IMR-90 (cell line): ENCODE results near the gene CSAD. TPM values are rescaled to one million over a fixed set of nuclear protein-coding genes. Genes with fewer than 3 reads are reported as not detected.

Source experiments
- ATAC-seq: fragments of 200-7000 bp; cut with Tn5 transposase; 2 replicates; pipeline ENCODE4 v1.9.1; 2020; ENCODE audit warnings: low read depth, mild to moderate bottlenecking, moderate library complexity
- BruUV-seq: library from RNA; stranded (reverse); fragments of 400-500 nt; replicated peaks from 2 replicates; lab custom pipeline; 2021; lab: Mats Ljungman, UMichigan
- CTCF ChIA-PET: fragments of 300-600 bp; formaldehyde crosslinking; extraction: SDS; loops from one replicate; lab custom pipeline; 2021; ENCODE audit warnings: antibody characterized with exemption; lab: Yijun Ruan, JAX
- POLR2A ChIA-PET: fragments of 300-600 bp; sonication (Branson Sonifier 250); formaldehyde crosslinking; loops from one replicate; lab custom pipeline; 2022; ENCODE audit warnings: antibody characterized with exemption; ENCODE audit not compliant: unreplicated experiment; lab: Charles Lee
- DNase-seq: peaks from one replicate; pipeline ENCODE4 v3.0.0; 2013
- H2AFZ ChIP-seq: replicated peaks from 2 replicates; pipeline ENCODE3; 2013; ENCODE audit warnings: low read length, mild to moderate bottlenecking; ENCODE audit not compliant: poor library complexity
- H2AK5ac ChIP-seq: 2 replicates; pipeline ENCODE4 v1.6.1; 2013; ENCODE audit warnings: low read depth, low read length, inconsistent platforms
- H2AK9ac ChIP-seq: replicated peaks from 2 replicates; pipeline ENCODE3; 2013; ENCODE audit warnings: mild to moderate bottlenecking, low read depth, low read length, moderate library complexity; ENCODE audit not compliant: poor library complexity
- H2BK120ac ChIP-seq: 2 replicates; pipeline ENCODE4 v1.6.1; 2013; ENCODE audit warnings: low read depth, low read length, inconsistent platforms
- H2BK15ac ChIP-seq: 3 replicates; pipeline ENCODE4 v1.6.1; 2013; ENCODE audit warnings: low read depth, low read length, inconsistent platforms
- H2BK20ac ChIP-seq: 2 replicates; pipeline ENCODE4 v1.6.1; 2013; ENCODE audit warnings: low read depth, mild to moderate bottlenecking, inconsistent platforms, low read length, moderate library complexity
- H2BK5ac ChIP-seq: 2 replicates; pipeline ENCODE4 v1.6.1; 2013; ENCODE audit warnings: mild to moderate bottlenecking, low read depth, low read length, inconsistent platforms; ENCODE audit not compliant: poor library complexity, severe bottlenecking
- H3K14ac ChIP-seq: replicated peaks from 2 replicates; pipeline ENCODE4 v1.6.1; 2013; ENCODE audit warnings: low read depth, low read length, inconsistent platforms
- H3K18ac ChIP-seq: 2 replicates; pipeline ENCODE4 v1.6.1; 2013; ENCODE audit warnings: low read depth, low read length, control low read depth
- H3K23ac ChIP-seq: 2 replicates; pipeline ENCODE4 v1.6.1; 2013; ENCODE audit warnings: low read depth, low read length, inconsistent platforms
- H3K27ac ChIP-seq: 2 replicates; pipeline ENCODE4 v1.5.1; 2013; ENCODE audit warnings: mild to moderate bottlenecking, control low read depth, low read length; ENCODE audit not compliant: insufficient read depth
- H3K27me3 ChIP-seq: 2 replicates; pipeline ENCODE4 v1.6.1; 2013; ENCODE audit warnings: low read length; ENCODE audit not compliant: control insufficient read depth, insufficient read depth
- H3K36me3 ChIP-seq: 2 replicates; pipeline ENCODE4 v1.6.1; 2013; ENCODE audit warnings: low read length, mixed read lengths; ENCODE audit not compliant: control insufficient read depth, insufficient read depth
- H3K4ac ChIP-seq: 2 replicates; pipeline ENCODE4 v1.6.1; 2013; ENCODE audit warnings: low read depth, low read length, inconsistent platforms
- H3K4me1 ChIP-seq: 2 replicates; pipeline ENCODE4 v1.6.1; 2013; ENCODE audit warnings: low read length, mixed read lengths; ENCODE audit not compliant: control insufficient read depth, insufficient read depth
- H3K4me2 ChIP-seq: 2 replicates; pipeline ENCODE4 v1.6.1; 2013; ENCODE audit warnings: low read depth, mild to moderate bottlenecking, control low read depth, low read length, moderate library complexity
- H3K4me3 ChIP-seq: 2 replicates; pipeline ENCODE4 v1.5.1; 2013; ENCODE audit warnings: low read depth, mild to moderate bottlenecking, control low read depth, low read length, moderate library complexity; ENCODE audit not compliant: insufficient read depth
- H3K56ac ChIP-seq: 2 replicates; pipeline ENCODE4 v1.6.1; 2013; ENCODE audit warnings: low read length, inconsistent platforms; ENCODE audit not compliant: insufficient read depth; ENCODE audit errors: extremely low read depth
- H3K79me1 ChIP-seq, 2 experiments: 2 replicates each; pipeline ENCODE4 v1.6.1; 2013; ENCODE audit warnings: low read length in 2 of 2, inconsistent platforms in 1 of 2, low read depth in 1 of 2
- H3K9ac ChIP-seq: 2 replicates; pipeline ENCODE4 v1.6.1; 2013; ENCODE audit warnings: low read depth, low read length, control low read depth
- H3K9me1 ChIP-seq: 2 replicates; pipeline ENCODE4 v1.6.1; 2013; ENCODE audit warnings: low read length, inconsistent platforms; ENCODE audit not compliant: insufficient read depth
- H3K9me3 ChIP-seq: 2 replicates; pipeline ENCODE4 v1.6.1; 2013; ENCODE audit warnings: low read length; ENCODE audit not compliant: control insufficient read depth, insufficient read depth
- H4K20me1 ChIP-seq: 2 replicates; pipeline ENCODE4 v1.6.1; 2013; ENCODE audit warnings: low read length, inconsistent platforms; ENCODE audit not compliant: insufficient read depth
- H4K5ac ChIP-seq: 2 replicates; pipeline ENCODE4 v1.6.1; 2013; ENCODE audit warnings: mild to moderate bottlenecking, low read depth, low read length, control low read depth
- H4K8ac ChIP-seq, 2 experiments: 2 replicates each; pipeline ENCODE4 v1.6.1; 2013; ENCODE audit warnings: low read depth in 2 of 2, low read length in 2 of 2, control low read depth in 1 of 2, inconsistent platforms in 1 of 2
- H4K91ac ChIP-seq: 2 replicates; pipeline ENCODE4 v1.6.1; 2013; ENCODE audit warnings: low read depth, low read length, inconsistent platforms; ENCODE audit not compliant: insufficient read depth
- RFX5 ChIP-seq: IDR thresholded peaks from 2 replicates; pipeline ENCODE4 v1.8.0; 2012; ENCODE audit warnings: low read depth, mild to moderate bottlenecking, low read length, moderate library complexity
- WGBS, 2 experiments: methylation state at CpG; one replicate each; pipeline versions ENCODE4 v1.1.5 to v1.1.7; 2013; ENCODE audit warnings: missing lambda C conversion rate in 2 of 2; ENCODE audit not compliant: insufficient read length in 1 of 2; ENCODE audit errors: extremely low coverage in 2 of 2; 5-methylcytosine and 5-hydroxymethylcytosine counted together
- dilution Hi-C: fragments of 300-500 bp; cut with HindIII; formaldehyde crosslinking; loops from one replicate; pipeline ENCODE4 v1.14.3; 2018; ENCODE audit warnings: low sequenced_read_pairs; ENCODE audit not compliant: unreplicated experiment
- in situ Hi-C: fragments of 300-500 bp; cut with MboI; formaldehyde crosslinking; loops from 3 replicates; pipeline ENCODE4 v1.14.3; 2019; ENCODE audit warnings: low sequenced_read_pairs, inconsistent platforms, mixed read lengths
- intact Hi-C: fragments of 100-400 bp; cut with micrococcal nuclease; formaldehyde crosslinking; loops from 2 replicates; pipeline ENCODE4 v1.10.0; 2022
- polyA plus RNA-seq, 3 experiments: library from polyadenylated mRNA; depleted of rRNA; stranded (reverse); fragments of >200 nt; gene quantifications; 2 replicates each; pipeline ENCODE4 v1.2.3, GENCODE V29; 2012; ENCODE audit warnings: low replicate concordance in 1 of 3
- total RNA-seq: library from RNA; depleted of rRNA; stranded (reverse); fragments of >200 nt; gene quantifications from 2 replicates; pipeline ENCODE4 v1.2.3, GENCODE V29; 2012

The CSAD gene
- total and polyA plus RNA-seq, 2 of the 4 experiments (the other 2 are of a cell fraction) = 5.4 to 45.6 TPM

DNA sequence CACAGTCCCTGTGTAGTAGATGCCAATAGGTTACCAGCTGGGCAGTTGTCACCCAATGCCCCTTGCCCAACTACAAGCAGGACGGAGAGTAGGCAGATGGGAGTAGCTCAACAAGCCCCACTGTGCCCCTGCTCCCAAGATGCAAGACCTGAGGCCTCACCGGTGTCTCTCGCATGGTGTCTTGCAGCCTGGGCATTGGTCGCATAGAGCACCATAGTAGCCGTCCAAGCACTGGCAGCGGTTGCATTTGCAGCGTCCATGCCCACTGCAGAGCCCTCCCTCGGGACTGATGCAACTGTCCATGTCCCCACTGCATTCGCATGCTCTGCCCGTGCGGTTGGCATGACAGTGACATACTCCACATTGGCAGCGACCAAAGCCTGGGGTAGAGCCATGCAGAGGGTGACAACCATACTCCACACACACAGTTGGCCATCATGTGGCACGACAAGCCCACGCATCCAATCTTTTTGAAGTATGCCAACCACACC, 11.9 kb upstream of the CSAD start:
- intact Hi-C loops = no loop called here
- no peak for ATAC-seq
- Histone ChIP-seq H3K18ac (no peak overlapping the region), H4K20me1 (no peaks in the 10 kb centered on the region), H3K36me3 (peaks cover 17% of the 10 kb centered on the region), H2AK5ac (no peak overlapping the region), H4K91ac (no peak overlapping the region), H3K27ac (no peak overlapping the region), H3K9ac (no peak overlapping the region), H2AFZ (no peak overlapping the region), H3K23ac (no peak overlapping the region), H3K14ac (no peak overlapping the region), H3K9me1 (peaks cover 14% of the 10 kb centered on the region), H4K8ac (no peak overlapping the region), H2BK20ac (no peak overlapping the region), H2AK9ac (no peak overlapping the region), H3K56ac (no peak overlapping the region), H2BK5ac (no peak overlapping the region), H4K5ac (no peak overlapping the region), H3K4me2 (no peak overlapping the region), H2BK15ac (no peak overlapping the region), H2BK120ac (no peak overlapping the region), H3K9me3 (no peaks in the 10 kb centered on the region), H3K27me3 (no peaks in the 10 kb centered on the region), H3K79me1 (peaks cover 0 to 10% of the 10 kb centered on the region in 2 experiments; a peak in 1 of 4 replicates), H3K4ac (no peak overlapping the region), H3K4me1 (no peaks in the 10 kb centered on the region; the same call in 1 of the 2 replicates), H3K4me3 (no peak overlapping the region)
- DNase-seq = no peak
- no peak for TF ChIP-seq RFX5
- BruUV-seq = no TSS peak
- CTCF ChIA-PET = no interaction called here
- POLR2A ChIA-PET = no interaction called here
- in situ Hi-C loops = no loop called here
- dilution Hi-C loops = no loop called here
- 86% methylated on average over 8 of the region's 14 CpGs; no CpG with 5 or more reads in 1 of the 2 experiments for WGBS, 2 experiments
